AG09309 (cell line): Measurements from ENCODE around the gene RNF166.

Experiments
- DNase-seq: peaks from one replicate; pipeline ENCODE4 v3.0.0-alpha.2; 2010; ENCODE audit warnings: low read depth
- H3K4me3 ChIP-seq: 2 replicates; pipeline ENCODE4 v1.5.1; 2011; ENCODE audit warnings: mild to moderate bottlenecking, low read depth, low read length, moderate library complexity; ENCODE audit not compliant: control insufficient read depth
- TF ChIP-seq, protein P1 (sequence below): IDR thresholded peaks from 2 replicates; pipeline ENCODE4 v1.5.1; 2011; ENCODE audit warnings: mild to moderate bottlenecking, low read depth, low read length, inconsistent platforms; ENCODE audit not compliant: insufficient read depth, control insufficient read depth; ENCODE audit errors: missing control alignments

The RNF166 gene

DNA sequence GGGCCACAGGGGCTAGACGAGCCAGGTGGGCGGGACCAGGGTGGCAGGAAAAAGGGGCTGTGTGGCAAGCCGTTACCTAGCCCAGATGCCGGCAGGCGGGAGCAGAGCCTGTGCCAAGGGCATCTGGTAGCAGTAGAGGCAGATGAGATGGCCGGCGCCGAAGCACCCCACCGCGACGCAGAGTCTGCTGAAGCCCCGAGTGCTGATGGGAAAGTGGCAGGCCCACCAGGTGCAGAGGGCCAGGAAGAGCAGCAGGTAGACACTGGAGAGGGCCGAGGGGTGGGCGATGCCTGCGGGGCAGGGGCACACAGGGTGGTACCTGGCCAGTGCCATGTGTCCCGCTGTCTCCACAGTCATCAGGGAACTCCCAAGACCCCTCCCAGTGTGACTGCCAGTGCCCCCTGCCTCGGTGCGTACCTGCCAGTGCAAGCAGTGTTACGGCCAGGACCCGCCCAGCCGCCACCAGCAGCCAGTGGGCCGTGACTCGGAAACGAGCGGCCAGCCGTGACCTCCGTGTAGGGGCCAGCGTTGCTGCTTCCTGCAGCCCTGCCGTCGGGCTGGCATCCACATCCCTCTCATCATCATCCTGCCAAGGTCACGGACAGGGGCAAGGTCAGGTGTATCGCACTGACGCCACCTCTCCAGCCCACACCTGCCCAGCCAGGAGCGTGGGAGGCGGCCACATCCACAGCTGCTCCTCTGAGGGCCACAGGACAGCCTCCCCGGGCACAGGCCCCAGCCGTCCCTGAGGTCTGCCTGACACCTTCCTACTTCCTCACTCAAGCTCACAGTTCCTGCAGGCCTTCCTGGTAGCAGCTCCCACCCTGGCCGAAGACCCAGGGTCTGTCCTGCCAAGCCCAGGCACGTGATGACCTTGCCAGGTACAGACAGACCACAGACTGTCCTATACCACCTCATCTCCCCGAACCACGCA lies 32.2 kb upstream of the RNF166 start:
- H3K4me3 ChIP-seq = no peak overlapping the region
- no peak for DNase-seq
- TF ChIP-seq, protein P1, sequence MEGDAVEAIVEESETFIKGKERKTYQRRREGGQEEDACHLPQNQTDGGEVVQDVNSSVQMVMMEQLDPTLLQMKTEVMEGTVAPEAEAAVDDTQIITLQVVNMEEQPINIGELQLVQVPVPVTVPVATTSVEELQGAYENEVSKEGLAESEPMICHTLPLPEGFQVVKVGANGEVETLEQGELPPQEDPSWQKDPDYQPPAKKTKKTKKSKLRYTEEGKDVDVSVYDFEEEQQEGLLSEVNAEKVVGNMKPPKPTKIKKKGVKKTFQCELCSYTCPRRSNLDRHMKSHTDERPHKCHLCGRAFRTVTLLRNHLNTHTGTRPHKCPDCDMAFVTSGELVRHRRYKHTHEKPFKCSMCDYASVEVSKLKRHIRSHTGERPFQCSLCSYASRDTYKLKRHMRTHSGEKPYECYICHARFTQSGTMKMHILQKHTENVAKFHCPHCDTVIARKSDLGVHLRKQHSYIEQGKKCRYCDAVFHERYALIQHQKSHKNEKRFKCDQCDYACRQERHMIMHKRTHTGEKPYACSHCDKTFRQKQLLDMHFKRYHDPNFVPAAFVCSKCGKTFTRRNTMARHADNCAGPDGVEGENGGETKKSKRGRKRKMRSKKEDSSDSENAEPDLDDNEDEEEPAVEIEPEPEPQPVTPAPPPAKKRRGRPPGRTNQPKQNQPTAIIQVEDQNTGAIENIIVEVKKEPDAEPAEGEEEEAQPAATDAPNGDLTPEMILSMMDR = no peak

DNA sequence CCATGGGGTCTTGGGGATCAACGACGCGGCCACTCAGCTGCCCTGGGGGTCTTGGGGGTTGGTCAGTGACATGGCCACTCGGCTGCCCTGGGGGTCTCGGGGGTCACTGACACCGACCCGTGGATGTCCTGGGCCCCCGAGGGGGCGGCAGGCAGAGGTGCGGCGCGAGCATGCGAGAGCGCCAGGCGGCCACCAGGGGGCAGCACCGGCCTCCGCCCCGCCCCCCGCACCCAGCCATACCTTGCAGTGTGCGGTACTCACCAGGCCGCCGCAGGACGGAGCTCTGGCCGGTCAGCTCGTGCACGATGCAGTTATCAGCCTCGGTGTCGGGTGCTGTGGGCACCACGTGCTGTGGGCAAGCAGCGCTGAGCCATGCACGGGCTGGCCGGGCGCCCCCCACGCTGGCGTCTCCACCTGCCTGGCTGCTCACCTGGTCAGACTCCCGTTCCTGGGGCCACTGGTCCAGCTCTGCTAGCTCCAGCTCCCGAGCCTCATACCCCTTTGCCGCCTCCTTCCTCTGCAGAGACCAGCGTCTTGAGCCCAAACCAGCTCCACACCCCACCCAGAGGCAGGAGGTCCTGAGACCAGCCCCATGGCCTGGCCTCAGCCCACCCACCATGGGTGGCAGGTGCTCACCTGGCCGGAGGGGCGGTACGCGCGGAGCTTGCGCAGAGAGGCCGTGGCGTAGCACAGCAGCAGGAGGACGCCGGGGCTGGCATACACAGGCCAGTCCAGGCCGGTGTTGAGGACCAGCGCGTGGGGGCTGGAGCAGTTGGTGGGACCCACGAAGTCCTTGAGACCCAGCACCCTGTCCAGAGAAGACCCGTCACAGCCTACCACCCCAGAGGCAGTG lies 31.3 kb upstream of the RNF166 start:
- H3K4me3 ChIP-seq = no peak overlapping the region
- no peak for DNase-seq
- TF ChIP-seq, protein P1 = peak; percentile 61

DNA sequence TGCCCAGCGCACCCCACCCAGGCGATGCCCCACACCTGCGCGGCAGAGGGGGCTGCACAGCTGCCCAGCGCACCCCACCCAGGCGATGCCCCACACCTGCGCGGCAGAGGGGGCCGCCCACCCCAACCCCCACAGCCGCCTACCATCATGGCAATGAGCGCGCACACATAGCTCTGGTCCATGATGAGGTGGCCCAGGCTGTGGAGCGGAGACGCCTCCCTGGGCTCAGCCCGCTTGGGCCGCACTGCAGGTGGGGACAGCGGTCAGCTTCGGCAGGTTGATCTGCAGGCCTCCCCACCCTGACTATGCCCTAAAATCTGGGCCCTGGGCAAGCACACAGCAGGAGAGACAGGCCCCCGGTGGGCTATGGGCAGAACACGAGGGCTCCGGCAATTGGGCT lies 30.3 kb upstream of the RNF166 start:
- TF ChIP-seq, protein P1 = no peak
- no peak for DNase-seq
- no peak overlapping the region for H3K4me3 ChIP-seq

DNA sequence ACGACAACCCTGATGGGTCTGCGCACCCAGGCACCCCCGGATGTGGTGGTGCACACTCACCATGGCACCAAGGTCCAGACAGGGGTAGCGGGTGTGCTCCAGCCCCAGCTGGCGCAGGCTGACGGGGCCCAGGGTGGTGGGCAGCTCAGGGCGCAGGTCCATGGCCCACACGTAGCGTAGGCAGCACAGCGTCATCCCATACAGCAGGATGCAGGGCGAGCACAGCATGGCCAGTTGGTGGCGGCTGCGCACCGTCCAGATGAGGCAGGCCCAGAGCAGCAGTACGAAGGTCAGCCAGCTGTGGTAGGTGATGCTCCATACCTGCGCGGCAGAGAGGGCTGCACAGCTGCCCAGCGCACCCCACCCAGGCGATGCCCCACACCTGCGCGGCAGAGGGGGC lies 29.9 kb upstream of the RNF166 start:
- TF ChIP-seq, protein P1 = no peak
- no peak overlapping the region for H3K4me3 ChIP-seq
- DNase-seq = no peak

DNA sequence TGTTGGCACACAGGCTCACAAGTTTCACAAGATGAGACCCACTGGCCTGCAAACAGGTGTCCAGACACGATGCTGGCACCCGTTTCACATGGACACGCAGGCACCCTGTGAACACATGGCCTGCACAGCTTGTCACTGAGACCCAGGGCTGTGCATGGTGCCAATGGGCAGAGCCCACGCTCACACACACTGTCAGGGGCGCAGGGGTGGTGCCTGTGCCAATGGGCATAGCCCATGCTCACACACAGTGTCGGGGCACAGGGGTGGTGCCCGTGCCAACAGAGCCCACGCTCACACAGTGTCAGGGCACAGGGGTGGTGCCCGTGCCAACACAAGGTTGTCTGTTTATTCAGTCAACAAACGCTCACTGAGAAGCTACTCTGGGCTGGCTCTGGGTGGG lies 29.4 kb upstream of the RNF166 start:
- no peak overlapping the region for H3K4me3 ChIP-seq
- TF ChIP-seq, protein P1 = no peak
- no peak for DNase-seq

DNA sequence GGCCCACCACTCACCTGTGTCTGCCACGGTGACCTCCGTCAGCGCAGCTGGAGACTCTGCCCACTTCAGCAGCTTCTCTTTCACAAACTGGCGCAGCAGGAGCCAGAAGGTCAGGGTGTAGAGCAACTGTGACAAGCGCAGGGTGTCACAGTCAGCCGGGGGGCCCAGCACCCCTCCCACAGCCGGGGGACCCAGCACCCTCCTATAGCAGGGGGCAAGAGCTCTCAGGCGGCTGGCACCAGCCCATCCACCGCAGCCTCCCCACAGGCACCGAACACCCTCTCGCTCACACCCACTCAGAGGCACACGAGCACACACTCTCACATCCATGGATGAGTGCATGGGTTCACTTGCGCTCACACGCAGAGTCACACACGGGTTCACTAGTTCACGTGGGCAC lies 28.9 kb upstream of the RNF166 start:
- H3K4me3 ChIP-seq = no peak overlapping the region
- DNase-seq = no peak
- TF ChIP-seq, protein P1 = no peak
